NCI-H748 treated with DMSO at 0.1 percent for 48 hours (cell line): ENCODE measurements around the gene CDC14B.
"Not testable (repeated sequence)": the region's sequence is repeated elsewhere in the genome, so short reads cannot be mapped to it uniquely, and the experiment has no call there.

Experiments
- DNase-seq: peaks from one replicate; lab custom pipeline; 2025; lab: John Stamatoyannopoulos, UW

CDC14B gene

GRCh38 chr9:96619491-96620180 is at the start of gene CDC14B:
Gene CDC14B (minus strand): TSS chr9:96619843. CDS start chr9:96619378, 465 bp downstream.
- DNase-seq: peak; percentile 52

GRCh38 chr9:96668868-96669534 is 49.4 kb upstream of the CDC14B start:
- DNase-seq: no peak

- no peak for DNase-seq
Measured at GRCh38 chr9:96667363-96667728, 47.7 kb upstream of the CDC14B start.

GRCh38 chr9:96666653-96667362 is 47.2 kb upstream of the CDC14B start:
- peak; percentile 54 for DNase-seq

- no peak for DNase-seq
Measured at GRCh38 chr9:96665789-96666188, 46.1 kb upstream of the CDC14B start.

GRCh38 chr9:96663506-96664120 is 44.0 kb upstream of the CDC14B start:
- no peak for DNase-seq

- DNase-seq: no peak
Measured at GRCh38 chr9:96661711-96662110, 42.1 kb upstream of the CDC14B start.

GRCh38 chr9:96660692-96661248 is 41.1 kb upstream of the CDC14B start:
- no peak for DNase-seq

GRCh38 chr9:96655198-96655851 is 35.7 kb upstream of the CDC14B start, which contains the start of gene PRXL2C:
Gene PRXL2C (minus strand): TSS chr9:96655317. CDS start chr9:96655281, 36 bp downstream.
- peak; percentile 52 for DNase-seq

- peak; percentile 87 for DNase-seq
Measured at GRCh38 chr9:96654450-96655197, 35.0 kb upstream of the CDC14B start.

- peak; percentile 46 for DNase-seq
Measured at GRCh38 chr9:96651626-96652025, 32.0 kb upstream of the CDC14B start.

- no peak for DNase-seq
Measured at GRCh38 chr9:96649620-96650324, 30.1 kb upstream of the CDC14B start.

- no peak for DNase-seq
Measured at GRCh38 chr9:96646081-96646991, 26.7 kb upstream of the CDC14B start.

- DNase-seq: peak; percentile 94
Measured at GRCh38 chr9:96644137-96644536, 24.5 kb upstream of the CDC14B start.

- no peak for DNase-seq
Measured at GRCh38 chr9:96641514-96641913, 21.9 kb upstream of the CDC14B start.

- DNase-seq: no peak
Measured at GRCh38 chr9:96638606-96639364, 19.1 kb upstream of the CDC14B start.

- no peak for DNase-seq
Measured at GRCh38 chr9:96636368-96636767, 16.7 kb upstream of the CDC14B start.

- DNase-seq: not testable (repeated sequence)
Measured at GRCh38 chr9:96633579-96633978, 13.9 kb upstream of the CDC14B start.
